Natural killer cell (primary cell): Measurements from ENCODE around the gene ACVR1. TPM values are rescaled to one million over a fixed set of nuclear protein-coding genes. Genes with fewer than 3 reads are reported as not detected.
"Not testable (repeated sequence)": the region's sequence is repeated elsewhere in the genome, so short reads cannot be mapped to it uniquely, and the experiment has no call there.

Experiments
- ATAC-seq, 3 donors: fragments of 150-1000 bp in 2 of 3; fragments of 200-7000 bp in 1 of 3; cut with Tn5 transposase; 1 replicate in 1 of 3; 2 replicates in 2 of 3; pipeline ENCODE4 v1.10.0; 2021; ENCODE audit warnings: mild to moderate bottlenecking in 2 of 3, moderate library complexity in 2 of 3
- DNase-seq, 2 donors: peaks; one replicate each; pipeline versions ENCODE4 v3.0.0 to v3.0.0-alpha.2; 2013 to 2021; ENCODE audit warnings: mixed read lengths in 1 of 2
- H3K27ac ChIP-seq: one replicate; pipeline ENCODE4 v1.5.1; 2013; ENCODE audit warnings: mild to moderate bottlenecking, low read length
- H3K27me3 ChIP-seq: one replicate; pipeline ENCODE4 v1.6.1; 2013; ENCODE audit warnings: low read length; ENCODE audit not compliant: control insufficient read depth, insufficient read depth
- H3K36me3 ChIP-seq: one replicate; pipeline ENCODE4 v1.6.1; 2013; ENCODE audit warnings: low read length; ENCODE audit not compliant: control insufficient read depth, insufficient read depth
- H3K4me1 ChIP-seq: one replicate; pipeline ENCODE4 v1.6.1; 2013; ENCODE audit warnings: low read length; ENCODE audit not compliant: control insufficient read depth, insufficient read depth
- H3K4me3 ChIP-seq: one replicate; pipeline ENCODE4 v1.5.1; 2013; ENCODE audit warnings: low read length
- H3K9me3 ChIP-seq: one replicate; pipeline ENCODE4 v1.6.1; 2013; ENCODE audit warnings: low read length; ENCODE audit not compliant: control insufficient read depth, insufficient read depth
- H3K27ac Mint-ChIP-seq, 2 donors: one replicate each; pipeline ENCODE4 v1.8.0; 2022; ENCODE audit warnings: mild to moderate bottlenecking in 2 of 2, mixed read lengths in 2 of 2, moderate library complexity in 1 of 2
- H3K27me3 Mint-ChIP-seq, 2 donors: one replicate each; pipeline ENCODE4 v1.8.0; 2022; ENCODE audit warnings: low read depth in 2 of 2, mixed read lengths in 2 of 2
- H3K36me3 Mint-ChIP-seq: one replicate; pipeline ENCODE4 v1.8.0; 2022; ENCODE audit warnings: mixed read lengths
- H3K4me1 Mint-ChIP-seq, 2 donors: one replicate each; pipeline ENCODE4 v1.8.0; 2022; ENCODE audit warnings: mixed read lengths in 2 of 2
- H3K4me3 Mint-ChIP-seq: one replicate; pipeline ENCODE4 v1.8.0; 2022; ENCODE audit warnings: mild to moderate bottlenecking, moderate library complexity, mixed read lengths
- H3K9me3 Mint-ChIP-seq, 2 donors: one replicate each; pipeline ENCODE4 v1.8.0; 2022; ENCODE audit warnings: mixed read lengths in 2 of 2
- CTCF ChIP-seq: fragments of 200-600 bp; IDR thresholded peaks from one replicate; pipeline ENCODE4 v1.8.0; 2022; ENCODE audit warnings: antibody characterized with exemption
- WGBS: methylation state at CpG from one replicate; pipeline ENCODE4 v1.1.7; 2013; ENCODE audit warnings: missing lambda C conversion rate; ENCODE audit not compliant: insufficient coverage; 5-methylcytosine and 5-hydroxymethylcytosine counted together
- intact Hi-C: fragments of 100-400 bp; cut with micrococcal nuclease; formaldehyde crosslinking; loops from one replicate; pipeline ENCODE4 v1.14.2; 2022
- total RNA-seq, 4 donors: library from RNA; stranded (reverse); fragments of 120-200 nt in 1 of 4; gene quantifications; one replicate each; pipeline versions ENCODE4 v1.2.3 to v1.2.4, GENCODE V29; 2013 to 2022

Gene ACVR1
- total RNA-seq, 3 donors from 2014 or later (not counting 1 experiment from before 2014, with no cell fraction given) = 3.3 to 6.9 (median 6.1) TPM

- no peak overlapping the region for H3K4me3 ChIP-seq
- peaks cover 14% of the 10 kb centered on the region for H3K9me3 ChIP-seq
- H3K36me3 ChIP-seq = no peaks in the 10 kb centered on the region
- no peak for TF ChIP-seq CTCF
- no peaks in the 10 kb centered on the region for H3K27me3 ChIP-seq
- WGBS = 78% methylated on average over 1 of the region's 3 CpGs
- H3K27me3 Mint-ChIP-seq = no peaks in the 10 kb centered on the region
- H3K36me3 Mint-ChIP-seq = peaks cover 22% of the 10 kb centered on the region
- H3K4me1 ChIP-seq = no peaks in the 10 kb centered on the region
- no peak overlapping the region for H3K27ac ChIP-seq
- intact Hi-C loops = no loop called here
- peaks cover 11 to 13% of the 10 kb centered on the region in 2 donors for H3K9me3 Mint-ChIP-seq
- no peak for DNase-seq
- no peak overlapping the region for H3K4me3 Mint-ChIP-seq
- no peaks in the 10 kb centered on the region for H3K4me1 Mint-ChIP-seq
- no peak overlapping the region for H3K27ac Mint-ChIP-seq
- no peak for ATAC-seq
Measured at GRCh38 chr2:157722580-157723234, 153.4 kb downstream of the ACVR1 start.

GRCh38 chr2:157720504-157720903 is 155.6 kb downstream of the ACVR1 start:
- Histone ChIP-seq H3K4me1 (no peaks in the 10 kb centered on the region), H3K4me3 (no peak overlapping the region), H3K27me3 (no peaks in the 10 kb centered on the region), H3K9me3 (peaks cover 14% of the 10 kb centered on the region), H3K36me3 (no peaks in the 10 kb centered on the region), H3K27ac (no peak overlapping the region)
- H3K9me3 Mint-ChIP-seq = peaks cover 11 to 13% of the 10 kb centered on the region in 2 donors
- H3K4me3 Mint-ChIP-seq = no peak overlapping the region
- H3K27ac Mint-ChIP-seq = no peak overlapping the region
- DNase-seq (no peak), ATAC-seq (no peak)
- WGBS = 100% methylated on average over 1 of the region's 2 CpGs
- no peaks in the 10 kb centered on the region for H3K27me3 Mint-ChIP-seq
- TF ChIP-seq CTCF = no peak
- intact Hi-C loops = no loop called here
- H3K4me1 Mint-ChIP-seq = no peaks in the 10 kb centered on the region
- H3K36me3 Mint-ChIP-seq = peaks cover 22% of the 10 kb centered on the region

- WGBS = 87% methylated on average over 5 of the region's 5 CpGs
- H3K9me3 ChIP-seq, intact Hi-C loops, H3K4me1 Mint-ChIP-seq, H3K36me3 ChIP-seq, H3K4me1 ChIP-seq, H3K27ac Mint-ChIP-seq, H3K27me3 Mint-ChIP-seq, H3K4me3 Mint-ChIP-seq, H3K27me3 ChIP-seq, H3K4me3 ChIP-seq, ATAC-seq, DNase-seq, H3K27ac ChIP-seq: not testable (repeated sequence)
- Mint-ChIP-seq H3K36me3 (peaks cover 16% of the 10 kb centered on the region), H3K9me3 (peaks cover 13 to 15% of the 10 kb centered on the region in 2 donors)
Measured at GRCh38 chr2:157704653-157705052, 171.5 kb downstream of the ACVR1 start.

- H3K4me3 ChIP-seq, H3K4me1 ChIP-seq, H3K27me3 ChIP-seq, H3K27me3 Mint-ChIP-seq, H3K9me3 ChIP-seq, H3K4me1 Mint-ChIP-seq, H3K27ac Mint-ChIP-seq, H3K36me3 ChIP-seq, DNase-seq, intact Hi-C loops, H3K4me3 Mint-ChIP-seq, H3K27ac ChIP-seq, ATAC-seq: not testable (repeated sequence)
- H3K36me3 Mint-ChIP-seq = peaks cover 16% of the 10 kb centered on the region
- peaks cover 12 to 13% of the 10 kb centered on the region in 2 donors for H3K9me3 Mint-ChIP-seq
- 93% methylated on average over 6 of the region's 6 CpGs for WGBS
Measured at GRCh38 chr2:157704148-157704547, 172.0 kb downstream of the ACVR1 start.
